Measurements from ENCODE around the gene CRYBB2.

DNA sequence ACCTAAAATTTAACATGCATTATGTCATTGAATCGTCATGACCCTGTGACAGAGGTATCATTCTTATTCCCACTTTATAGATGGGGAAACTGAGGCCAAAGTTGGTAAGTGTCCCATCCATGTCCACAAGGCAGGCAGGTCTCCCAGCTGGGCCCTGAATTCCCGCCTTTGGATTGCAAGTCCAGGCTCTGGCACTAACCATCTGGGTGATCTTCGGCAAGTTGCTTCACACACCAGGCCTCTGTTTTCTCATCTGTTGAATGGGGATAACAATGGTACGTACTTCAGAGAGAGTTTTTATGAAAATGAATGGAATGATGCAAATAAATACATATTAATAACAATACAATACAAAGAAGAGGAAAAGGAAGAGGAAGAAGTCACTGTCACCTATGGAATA lies 16.4 kb upstream of the CRYBB2 start:
- TF ChIP-seq POLR2A (IDR thresholded peaks at IDR 0.05): no peak
- TF ChIP-seq, protein P1, sequence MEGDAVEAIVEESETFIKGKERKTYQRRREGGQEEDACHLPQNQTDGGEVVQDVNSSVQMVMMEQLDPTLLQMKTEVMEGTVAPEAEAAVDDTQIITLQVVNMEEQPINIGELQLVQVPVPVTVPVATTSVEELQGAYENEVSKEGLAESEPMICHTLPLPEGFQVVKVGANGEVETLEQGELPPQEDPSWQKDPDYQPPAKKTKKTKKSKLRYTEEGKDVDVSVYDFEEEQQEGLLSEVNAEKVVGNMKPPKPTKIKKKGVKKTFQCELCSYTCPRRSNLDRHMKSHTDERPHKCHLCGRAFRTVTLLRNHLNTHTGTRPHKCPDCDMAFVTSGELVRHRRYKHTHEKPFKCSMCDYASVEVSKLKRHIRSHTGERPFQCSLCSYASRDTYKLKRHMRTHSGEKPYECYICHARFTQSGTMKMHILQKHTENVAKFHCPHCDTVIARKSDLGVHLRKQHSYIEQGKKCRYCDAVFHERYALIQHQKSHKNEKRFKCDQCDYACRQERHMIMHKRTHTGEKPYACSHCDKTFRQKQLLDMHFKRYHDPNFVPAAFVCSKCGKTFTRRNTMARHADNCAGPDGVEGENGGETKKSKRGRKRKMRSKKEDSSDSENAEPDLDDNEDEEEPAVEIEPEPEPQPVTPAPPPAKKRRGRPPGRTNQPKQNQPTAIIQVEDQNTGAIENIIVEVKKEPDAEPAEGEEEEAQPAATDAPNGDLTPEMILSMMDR (IDR thresholded peaks at IDR 0.05): no peak
